Measurements from ENCODE around the gene CDC27.

DNA sequence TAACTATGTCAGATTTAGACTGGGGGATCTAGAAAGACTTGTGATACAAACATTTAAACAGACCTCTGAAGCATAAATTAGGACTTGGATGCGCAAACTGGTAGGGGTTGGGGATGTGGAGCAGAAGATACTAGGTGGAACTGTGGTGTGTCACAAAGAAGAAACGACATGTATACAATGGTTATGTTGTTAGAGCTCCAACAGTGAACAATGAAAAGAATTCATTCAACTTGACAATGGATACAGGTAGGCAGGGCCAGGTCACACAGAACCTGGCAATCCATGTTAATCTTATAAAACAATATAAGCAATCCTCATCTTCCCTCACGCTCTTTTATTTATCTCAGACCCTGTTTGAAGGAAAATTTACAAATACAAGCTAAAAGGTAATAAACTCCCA lies 102.0 kb downstream of the CDC27 start:
- no peak for TF ChIP-seq CTCF (IDR thresholded peaks at IDR 0.05; ENCODE audit: insufficient read depth, low read length)
- no peak for TF ChIP-seq POLR2AphosphoS5 (IDR thresholded peaks at IDR 0.05; ENCODE audit: low read depth)
- no peak for TF ChIP-seq GABPA (IDR thresholded peaks at IDR 0.05; ENCODE audit: low read depth)
- TF ChIP-seq SPI1 (IDR thresholded peaks at IDR 0.05; ENCODE audit: borderline replicate concordance, low read depth) = no peak
